Thyroid gland (tissue), 4 donors: ENCODE results near the gene SLC9A7.

Experiments
- CTCF ChIP-seq, 6 experiments: fragments of 200-600 bp in 3 of 6; fragments of 450-650 bp in 3 of 6; sonication (generic) in 3 of 6; IDR thresholded peaks; one replicate each; pipeline ENCODE4 v1.5.1; 2016 to 2019; ENCODE audit warnings: antibody characterized with exemption in 6 of 6, mild to moderate bottlenecking in 2 of 6, inconsistent platforms in 1 of 6, moderate library complexity in 1 of 6
- POLR2A ChIP-seq, 2 donors: fragments of 450-650 bp; IDR thresholded peaks; one replicate each; pipeline ENCODE4 v1.6.1; 2017; ENCODE audit warnings: antibody characterized with exemption in 2 of 2, mild to moderate bottlenecking in 2 of 2, moderate library complexity in 1 of 2

DNA sequence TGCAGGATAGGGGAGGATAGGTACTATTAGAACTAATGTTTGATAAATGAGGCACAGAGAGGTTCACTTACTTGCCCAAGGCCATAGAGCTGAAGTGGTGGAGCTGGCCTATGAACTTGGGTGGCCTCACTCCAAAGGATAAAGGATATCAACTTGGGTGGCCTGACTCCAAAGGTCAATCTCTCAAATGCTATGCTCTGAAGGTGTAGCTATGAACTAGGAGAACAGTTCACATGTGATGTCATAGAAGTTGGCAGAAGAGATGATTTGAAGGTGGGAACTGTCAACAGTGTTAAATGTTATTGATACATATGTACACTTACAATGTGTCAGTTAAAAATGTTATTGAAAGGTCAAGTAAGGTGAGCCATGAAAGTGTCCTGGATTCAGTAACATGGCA is 191.5 kb downstream of the SLC9A7 start:
- no peak for TF ChIP-seq CTCF (IDR thresholded peaks at IDR 0.05)
- no peak for TF ChIP-seq POLR2A (IDR thresholded peaks at IDR 0.05)
